GM21447 (cell line): ENCODE data around the gene TRAPPC5.

Experiments
- ATAC-seq: cut with Tn5 transposase; IDR thresholded peaks from one replicate; pipeline ENCODE4 v1.9.1; 2021; ENCODE audit not compliant: unreplicated experiment

Gene TRAPPC5

DNA sequence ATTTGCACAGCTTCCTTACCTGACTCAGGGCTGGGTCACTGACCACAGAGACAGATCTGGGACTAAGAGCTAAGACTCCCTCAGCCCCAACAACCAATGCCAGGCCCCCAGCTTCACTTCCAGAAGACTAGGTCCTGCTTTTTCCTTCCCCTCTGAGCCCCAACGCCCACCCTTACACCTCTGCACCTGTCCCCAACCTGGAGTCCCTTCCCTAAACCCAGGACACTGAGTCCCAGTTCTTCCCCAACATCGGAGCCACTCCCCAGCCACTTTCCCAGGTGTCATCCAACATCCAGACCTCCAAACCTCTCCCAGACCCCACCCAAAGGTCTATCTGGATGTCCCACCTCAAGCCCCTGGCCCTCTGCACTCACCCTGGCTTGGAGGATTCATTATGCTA is 18.4 kb downstream of the TRAPPC5 start:
- ATAC-seq, result no peak

DNA sequence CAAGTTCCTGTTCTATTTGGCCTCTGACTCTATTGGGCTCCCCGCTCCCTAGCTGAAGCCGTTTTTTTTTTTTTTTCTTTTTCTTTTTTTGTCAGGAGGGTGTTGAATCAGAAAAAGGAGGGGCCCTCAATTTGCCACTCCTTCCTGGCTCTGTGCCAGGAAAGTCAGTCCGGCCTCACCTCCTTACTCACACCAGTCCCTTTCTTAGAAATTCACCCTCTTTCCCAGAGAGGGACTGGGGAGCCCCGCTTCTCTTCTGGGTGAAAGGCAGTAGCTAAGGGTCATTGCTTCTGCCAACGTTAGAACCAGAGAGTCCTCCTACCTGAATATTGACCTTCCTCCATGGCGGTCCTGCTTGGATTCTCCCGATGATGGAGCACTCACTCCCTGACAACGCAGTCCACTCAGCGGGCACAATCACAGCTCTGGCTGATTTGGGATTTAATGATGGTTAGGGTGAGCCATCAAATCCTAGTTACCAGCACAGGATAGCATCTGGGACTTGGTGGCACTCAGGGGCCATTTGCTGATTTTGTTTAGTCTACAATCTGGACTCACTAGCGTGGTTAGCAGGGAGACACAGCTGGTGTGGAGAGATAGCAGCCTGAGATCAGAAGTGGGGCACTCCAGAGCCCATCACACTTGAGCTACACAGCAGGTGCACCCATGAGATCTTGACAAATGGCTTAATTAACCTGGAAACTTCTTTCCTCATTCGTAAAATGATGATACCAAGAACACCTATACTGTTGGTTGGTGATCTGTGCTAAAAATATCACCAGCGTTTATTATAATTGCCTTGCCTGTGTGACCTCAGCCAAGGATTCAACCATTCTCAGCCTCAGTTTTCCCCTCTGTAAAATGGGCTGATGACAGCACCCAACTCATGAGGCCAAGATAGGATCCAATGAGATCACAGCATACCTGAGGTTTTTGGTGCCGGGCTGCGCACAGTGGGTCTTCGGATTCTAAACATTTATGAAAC is 19.1 kb downstream of the TRAPPC5 start:
- no peak for ATAC-seq

DNA sequence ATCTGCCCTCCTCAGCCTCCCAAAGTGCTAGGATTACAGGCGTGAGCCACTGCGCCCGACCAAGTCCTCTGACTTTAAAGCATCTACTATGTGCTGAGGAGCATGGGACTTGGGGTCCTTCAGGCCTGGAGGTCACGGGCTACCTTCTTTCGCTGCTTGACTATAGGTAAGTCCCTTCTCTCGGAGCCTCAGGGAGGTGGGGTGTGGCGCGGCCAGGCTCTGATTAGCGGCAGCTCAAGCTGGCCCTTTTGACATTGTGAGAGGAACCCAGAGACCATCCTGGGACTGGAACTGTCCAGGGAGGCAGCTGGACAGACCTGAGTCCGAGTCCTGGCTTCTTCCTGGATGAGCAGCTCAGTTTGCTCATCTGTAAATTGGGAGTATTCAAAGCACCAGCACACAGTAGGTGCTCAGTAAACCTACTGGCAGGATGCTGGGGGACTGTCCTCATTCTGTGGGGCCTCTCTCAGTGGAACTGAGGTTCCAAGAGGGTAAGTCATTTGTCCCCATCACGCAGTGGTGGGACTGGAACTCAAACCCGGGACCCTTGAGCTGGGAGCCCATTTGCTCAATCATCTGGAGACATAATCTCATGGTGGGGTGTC is 20.5 kb downstream of the TRAPPC5 start:
- ATAC-seq, result no peak

DNA sequence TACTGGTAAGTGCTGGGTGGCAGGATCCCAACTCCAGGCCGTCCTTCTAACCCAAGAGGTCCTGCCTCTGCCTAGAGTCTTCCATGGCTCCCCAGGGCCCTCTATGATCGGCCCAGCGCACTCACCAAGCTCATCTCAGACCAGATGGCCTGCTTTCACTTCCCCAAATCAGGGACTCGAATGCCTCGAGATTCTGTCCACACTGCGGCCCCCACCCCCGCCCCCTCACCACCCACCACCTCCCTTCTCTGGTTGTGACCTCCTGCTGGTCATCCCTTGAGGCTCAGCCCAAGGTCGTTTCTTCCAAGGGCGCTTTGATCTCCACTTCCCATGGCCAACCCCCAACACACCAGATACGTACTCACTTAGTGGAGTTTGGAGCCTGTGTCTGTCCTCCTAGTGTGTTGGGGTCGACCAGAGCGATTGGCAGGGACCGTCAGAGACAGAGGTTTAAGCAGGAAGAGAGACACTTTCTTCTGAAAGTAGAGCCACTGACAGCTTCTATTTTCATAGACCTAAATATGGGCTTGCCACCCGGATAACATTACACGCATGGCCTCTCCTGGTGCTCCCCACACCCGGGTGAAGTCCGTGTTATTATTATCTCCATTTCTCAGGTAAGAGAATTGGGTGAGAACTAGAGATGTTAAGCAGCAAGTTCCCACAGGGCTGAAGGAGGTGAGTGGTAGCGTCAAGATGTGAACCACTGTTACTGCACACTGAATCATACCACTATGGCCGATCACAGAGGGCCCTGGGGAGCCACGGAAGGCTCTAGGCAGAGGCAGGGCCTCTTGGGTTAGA is 21.2 kb downstream of the TRAPPC5 start, which contains the start of gene FCER2:
TSS of gene FCER2 (minus strand) at position 478 of the 804 bp plus-strand sequence. CDS start 2,371 bp downstream, outside the sequence.
- peak; percentile 50 for ATAC-seq

DNA sequence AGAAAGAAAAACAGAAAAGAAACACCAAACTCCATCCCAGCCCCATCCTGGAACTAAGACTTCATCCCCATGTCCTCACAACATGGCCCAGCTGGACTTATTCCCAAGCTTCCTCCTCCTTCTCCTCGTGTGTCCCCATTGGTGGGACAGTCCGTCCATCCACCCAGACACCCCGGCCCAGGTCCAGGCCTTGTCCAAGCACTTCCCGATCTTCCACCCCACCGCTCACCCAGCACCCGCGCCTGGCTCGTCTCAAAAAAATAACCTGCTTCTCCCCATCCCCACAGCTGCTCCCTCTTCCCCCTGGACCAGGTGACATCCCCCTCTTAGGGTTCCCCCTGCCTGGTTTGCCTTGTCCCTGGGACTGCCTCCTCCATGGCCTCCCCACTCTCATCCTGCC is 22.7 kb downstream of the TRAPPC5 start:
- ATAC-seq, result no peak

DNA sequence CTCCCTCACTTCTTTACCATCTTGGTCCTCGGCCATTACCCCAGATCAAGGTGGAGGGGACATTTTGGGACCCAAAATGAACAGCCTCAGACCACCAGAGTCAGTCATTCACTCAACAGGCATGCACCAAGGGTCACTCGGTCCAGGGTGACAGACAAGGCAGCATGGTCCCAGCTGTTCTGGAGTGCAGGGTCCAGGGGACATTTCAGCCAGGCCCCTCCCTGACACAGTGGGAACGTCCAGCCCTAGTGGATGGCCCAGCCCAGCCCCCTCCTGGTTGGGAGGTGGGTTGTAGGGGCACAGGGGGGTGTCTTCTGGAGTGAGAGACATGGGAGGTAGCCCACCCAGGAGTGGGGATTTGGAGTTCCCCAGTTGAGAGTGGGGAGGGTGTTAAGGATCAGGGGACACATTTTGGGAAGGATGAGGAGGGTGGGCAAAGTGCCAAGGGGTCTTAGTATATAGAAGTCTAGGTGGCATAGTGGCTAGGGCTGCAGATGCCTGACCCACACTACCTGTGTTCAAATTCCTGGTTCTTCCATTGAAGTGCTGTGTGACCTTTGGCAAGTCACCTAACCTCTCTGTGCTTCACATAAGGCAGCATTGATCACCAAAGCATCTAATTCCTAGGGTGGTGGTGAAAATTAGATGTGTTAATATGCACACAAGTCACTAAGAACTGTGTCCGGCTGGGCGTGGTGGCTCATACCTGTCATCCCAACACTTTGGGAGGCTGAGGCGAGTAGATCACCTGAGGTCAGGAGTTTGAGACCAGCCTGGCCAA is 23.8 kb downstream of the TRAPPC5 start:
- ATAC-seq, result no peak

DNA sequence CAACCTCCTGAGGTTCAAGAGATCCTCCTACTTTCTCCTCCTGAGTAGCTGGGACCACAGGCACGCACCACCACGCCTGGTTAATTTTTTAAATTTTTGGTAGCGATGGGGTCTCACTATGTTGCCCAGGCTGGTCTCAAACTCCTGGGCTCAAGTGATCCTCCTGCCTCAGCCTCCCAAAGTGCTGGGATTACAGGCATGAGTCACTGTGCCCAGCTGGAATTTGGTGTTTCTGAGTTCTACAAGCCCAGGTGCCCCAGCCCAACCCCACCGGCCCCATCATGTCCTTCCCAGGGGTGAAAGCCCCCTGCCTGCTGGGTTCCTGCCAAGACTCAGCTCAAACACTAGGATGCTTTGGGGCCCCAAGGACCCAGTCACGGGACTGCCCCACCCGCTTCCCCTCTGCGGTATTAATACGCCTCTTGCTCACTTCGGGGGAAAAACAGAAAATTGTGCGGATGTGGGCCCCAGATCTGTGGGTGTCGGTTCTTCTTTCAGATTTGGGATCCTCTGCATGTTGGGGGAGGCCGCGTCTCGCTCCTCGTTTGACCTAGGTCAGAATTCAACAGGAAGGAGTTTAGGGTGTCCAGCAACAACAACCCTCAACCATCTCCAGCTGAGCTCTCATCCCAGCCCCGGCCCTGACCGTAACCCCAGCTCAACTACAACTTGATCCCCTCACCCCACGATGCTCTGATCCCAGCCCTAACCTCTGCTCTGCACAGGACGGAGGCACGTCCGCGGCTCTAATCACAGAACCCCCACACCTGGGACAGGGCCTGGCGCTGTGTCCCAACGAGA is 25.0 kb downstream of the TRAPPC5 start:
- peak; percentile 49 for ATAC-seq

DNA sequence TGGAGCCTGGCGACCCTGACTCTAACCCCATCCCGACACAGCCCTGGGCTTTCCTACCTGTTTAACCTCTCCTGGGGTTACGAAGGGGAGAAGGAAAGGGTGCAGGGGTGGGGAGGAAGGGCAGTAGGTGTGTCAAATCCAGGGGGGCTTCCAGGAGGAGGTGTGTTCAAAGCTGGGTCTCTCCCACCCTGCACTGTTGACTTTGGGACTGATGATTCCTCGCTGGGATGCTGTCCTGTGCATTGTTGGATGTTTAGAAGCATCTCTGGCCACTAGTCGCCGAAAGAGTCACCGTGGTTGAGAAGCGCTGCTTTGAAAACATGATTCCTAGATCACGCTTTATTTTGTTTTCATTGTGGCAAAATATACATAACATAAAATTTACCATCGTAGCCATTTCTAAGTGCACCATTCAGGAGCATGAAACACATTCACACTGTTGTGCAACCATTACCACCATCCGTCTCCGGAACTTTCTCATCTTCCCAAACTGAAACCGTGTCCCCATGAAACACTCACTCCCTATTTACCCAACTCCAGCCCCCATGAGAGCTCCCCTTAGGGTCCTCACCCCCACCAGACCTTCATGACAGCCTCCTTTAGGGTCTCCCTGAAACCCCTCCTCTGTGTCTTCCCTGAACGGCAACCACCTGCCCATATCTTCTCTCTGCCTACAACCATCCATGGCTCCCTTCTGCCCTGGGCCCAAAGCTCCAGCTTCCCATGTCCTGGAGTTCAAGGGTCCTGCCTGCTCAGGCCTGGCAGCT is 25.7 kb downstream of the TRAPPC5 start:
- ATAC-seq, result no peak

DNA sequence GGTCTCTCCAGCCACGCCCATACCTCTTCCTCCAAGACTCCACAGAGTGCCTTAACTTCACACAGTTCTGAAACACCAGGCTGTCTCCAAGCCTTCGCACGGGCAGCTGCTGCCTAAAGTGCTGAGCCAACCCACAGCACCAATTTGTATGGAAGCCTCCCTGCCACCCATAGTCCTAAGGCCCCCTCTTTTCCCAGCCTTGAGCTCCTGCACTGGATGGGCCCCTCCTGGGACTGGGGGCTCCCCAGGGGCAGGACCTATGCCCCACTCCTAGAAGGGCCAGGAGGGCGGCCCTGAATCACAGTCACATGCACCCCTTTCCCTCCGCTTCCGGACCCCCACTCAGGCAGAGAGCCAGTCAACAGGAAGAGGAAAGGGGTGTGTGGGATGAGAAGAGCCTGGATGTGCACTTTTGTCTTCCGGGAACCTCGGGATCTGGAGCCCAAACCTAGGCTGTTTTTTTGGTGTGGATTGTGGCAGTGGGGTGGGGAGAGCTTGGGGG is 26.4 kb downstream of the TRAPPC5 start:
- ATAC-seq, result no peak

DNA sequence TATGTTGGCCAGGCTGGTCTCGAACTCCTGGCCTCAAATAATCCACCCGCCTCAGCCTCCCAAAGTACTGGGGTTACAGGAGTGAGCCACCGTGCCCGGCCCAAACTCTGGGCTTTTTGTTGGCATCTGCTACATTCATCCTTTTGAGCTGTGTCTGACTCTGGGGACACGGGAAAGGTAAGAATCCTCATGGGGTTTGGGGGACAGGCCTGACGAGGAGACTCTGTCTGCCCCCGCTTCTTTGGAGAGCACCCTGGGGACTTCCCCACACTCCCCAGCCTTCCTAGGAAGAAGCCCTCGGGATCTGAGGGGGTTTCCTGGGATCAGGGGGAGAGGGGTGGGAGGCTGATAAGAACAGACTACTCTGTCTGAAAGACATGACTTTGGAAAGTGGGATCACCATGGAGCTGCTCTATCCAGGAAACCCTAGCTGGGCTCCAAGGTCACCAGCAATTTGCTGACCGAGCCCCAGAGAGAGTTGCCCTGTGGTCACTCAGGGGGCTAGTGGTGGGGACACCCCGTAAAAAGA is 29.4 kb downstream of the TRAPPC5 start:
- ATAC-seq, result no peak

DNA sequence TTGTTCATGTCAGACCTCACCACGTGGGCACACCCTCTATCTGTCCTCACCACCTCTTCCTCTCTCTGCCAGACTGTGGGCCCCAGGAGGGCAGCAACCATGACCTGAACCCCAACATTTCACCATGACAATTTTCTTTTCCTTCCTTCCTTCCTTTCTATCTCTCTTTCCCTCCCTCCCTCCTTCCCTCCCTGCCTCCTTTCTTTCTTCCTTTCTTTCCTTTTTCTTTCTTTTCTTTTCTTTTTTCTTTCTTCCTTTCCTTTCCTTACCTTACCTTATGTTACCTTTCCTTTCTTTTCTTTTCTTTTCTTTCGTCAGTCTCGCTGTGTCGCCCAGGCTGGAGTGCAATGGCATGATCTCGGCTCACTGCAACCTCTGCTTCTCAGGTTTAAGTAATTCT is 30.0 kb downstream of the TRAPPC5 start:
- no peak for ATAC-seq

DNA sequence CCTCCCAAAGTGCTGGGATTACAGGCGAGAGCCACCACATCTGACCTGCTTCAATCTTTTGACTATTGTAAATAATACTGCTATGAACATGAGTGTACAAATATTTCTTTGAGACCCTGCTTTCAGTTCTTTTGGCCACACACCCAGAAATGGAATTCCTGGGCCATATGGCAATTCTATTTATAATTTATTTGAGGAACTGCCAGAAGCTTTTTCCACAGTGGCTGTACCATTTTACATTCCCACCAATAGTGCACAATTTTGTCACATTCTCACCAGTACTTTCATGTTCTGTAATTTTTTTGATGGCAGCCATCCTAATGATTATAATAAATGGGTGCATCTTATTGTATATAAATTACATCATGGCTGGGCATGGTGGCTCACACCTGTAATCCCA is 35.0 kb downstream of the TRAPPC5 start:
- no peak for ATAC-seq

DNA sequence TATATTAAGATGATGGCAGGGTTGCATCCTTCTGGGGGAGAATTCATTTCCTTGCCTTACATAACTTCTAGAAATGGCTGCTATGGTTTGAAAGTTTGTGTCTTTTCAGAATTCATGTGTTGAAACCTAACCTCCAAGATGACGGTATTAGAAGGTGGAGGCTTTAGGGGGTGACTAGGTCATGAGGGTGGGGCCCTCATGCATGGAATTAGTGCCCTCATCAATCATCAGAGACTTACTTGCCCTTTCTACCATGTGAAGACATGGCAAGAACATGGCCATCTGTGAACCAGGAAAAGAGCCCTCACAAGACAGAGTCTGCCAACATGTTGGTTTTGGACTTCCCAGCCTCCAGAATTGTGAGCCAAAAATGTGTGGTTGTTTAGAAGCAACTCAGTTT is 36.1 kb downstream of the TRAPPC5 start:
- no peak for ATAC-seq

DNA sequence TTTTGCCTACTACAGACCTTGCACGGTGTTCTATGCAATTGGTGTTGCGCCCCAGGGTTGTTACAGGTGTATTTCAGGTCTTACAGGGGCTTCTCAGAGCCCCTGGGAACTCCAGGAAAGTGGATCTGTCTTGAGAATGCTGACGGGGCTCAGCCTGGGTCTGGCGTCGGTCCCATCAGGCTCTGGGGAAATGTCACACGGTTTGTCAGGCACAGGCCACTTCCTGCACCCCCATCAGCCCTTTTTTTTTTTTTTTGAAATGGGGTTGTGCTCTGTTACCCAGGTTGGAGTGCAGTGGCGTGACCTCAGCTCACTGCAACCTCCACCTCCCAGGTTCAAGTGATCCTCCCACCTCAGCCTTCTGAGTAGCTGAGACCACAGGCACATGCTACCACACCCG is 38.0 kb downstream of the TRAPPC5 start:
- no peak for ATAC-seq

DNA sequence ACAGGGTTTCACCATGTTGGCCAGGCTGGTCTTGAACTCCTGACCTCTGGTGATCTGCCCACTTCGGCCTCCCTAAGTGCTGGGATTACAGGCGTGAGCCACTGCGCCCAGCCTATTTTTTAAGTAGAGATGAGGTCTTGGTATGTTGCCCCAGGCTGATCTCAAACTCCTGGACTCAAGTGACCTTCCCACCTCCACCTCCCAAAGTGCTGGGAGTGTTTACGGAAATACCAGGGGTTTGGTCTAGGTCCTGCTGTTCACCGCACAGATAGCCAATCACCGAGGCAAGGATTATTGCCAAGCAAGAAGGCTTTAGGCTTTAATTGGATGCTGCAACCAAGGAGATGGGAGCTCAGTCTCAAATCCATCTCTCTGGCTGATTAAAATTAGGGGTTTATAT is 39.7 kb downstream of the TRAPPC5 start:
- ATAC-seq, result no peak

DNA sequence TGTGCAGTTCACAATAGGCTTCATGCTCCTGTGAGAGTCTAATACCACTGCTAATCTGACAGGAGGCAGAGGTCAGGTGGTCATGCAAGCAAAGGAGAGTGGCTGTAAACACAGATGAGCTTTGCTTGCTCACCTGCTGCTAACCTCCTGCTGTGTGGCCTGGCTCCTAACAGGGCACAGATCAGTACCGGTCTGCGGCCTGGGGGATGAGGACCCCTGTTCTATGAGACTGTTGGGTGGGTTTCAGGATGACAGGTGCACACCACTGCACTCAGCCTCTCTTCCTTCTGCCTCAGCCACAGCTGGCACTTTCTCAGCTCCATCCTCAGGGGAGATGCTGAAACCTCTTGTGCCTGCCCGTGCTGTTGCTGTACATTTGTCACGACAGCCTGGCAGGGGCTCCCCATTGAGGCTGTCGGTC is 41.6 kb downstream of the TRAPPC5 start:
- no peak for ATAC-seq

DNA sequence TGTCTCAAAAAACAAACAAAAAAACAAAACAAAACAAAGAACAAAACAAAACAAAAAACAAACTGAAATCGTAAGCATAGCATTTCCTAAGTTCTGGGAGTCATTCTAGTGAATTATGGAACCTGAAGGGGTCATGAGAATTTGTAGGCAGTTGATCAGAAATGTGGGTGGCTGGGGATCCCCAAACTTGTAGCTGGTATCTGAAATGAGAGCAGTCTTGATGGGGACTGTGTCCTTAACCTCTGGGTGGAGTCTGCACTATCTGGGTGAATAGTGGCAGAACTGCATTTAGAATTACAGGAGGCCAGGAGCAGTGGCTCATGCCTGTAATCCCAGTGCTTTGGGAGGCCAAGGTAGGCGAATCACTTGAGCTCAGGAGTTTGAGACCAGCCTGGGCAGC is 45.2 kb downstream of the TRAPPC5 start:
- ATAC-seq, result no peak

DNA sequence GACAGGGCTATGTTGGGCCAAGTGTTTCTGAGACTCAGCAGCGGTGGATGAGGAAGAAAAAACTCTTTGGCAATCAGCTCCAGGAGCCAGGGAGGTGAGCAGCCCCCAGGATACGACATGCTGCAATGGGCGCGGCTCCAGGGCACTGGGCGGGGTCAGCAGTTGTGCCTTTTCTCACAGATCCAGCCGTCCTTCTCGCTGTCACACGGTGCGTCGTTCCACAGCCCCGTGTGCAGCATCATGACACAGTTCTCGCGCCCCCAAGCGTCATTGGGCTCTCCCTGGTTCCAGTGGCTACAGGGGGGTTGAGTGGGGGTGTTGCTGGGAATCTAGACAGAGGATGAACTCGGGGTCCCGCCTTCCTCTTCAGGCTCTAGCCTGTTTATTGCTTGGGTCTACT is 48.6 kb downstream of the TRAPPC5 start:
- ATAC-seq, result no peak

DNA sequence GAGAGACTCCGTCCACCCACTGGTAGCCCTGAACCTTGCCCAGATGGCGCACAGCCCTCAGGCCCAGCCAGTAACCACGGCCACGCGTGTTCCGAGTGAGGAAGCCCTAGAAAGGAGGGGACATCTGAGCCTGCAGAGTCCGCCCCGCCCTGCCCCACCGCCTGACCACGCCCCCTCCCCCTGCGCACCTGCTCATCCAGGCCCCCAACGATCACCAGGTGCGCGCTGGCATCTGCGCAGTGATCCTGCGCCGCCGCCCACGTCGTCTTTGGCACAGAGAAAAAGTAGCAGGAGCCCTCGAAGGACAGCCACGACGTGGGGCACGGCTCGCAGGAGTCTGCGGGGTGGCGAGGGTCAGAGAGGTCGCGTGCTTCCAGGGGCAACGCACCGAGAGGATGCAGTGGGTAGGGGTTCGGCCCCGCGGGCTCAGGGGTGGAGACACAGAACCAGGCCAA is 49.2 kb downstream of the TRAPPC5 start:
- no peak for ATAC-seq
